Middle frontal gyrus (tissue), 1 donor: ENCODE data around the gene REEP6.
"Not testable (repeated sequence)": the region's sequence is repeated elsewhere in the genome, so short reads cannot be mapped to it uniquely, and the experiment has no call there.

Experiments used
- DNase-seq: peaks from one replicate; pipeline ENCODE4 v3.0.0-alpha.2; 2015; ENCODE audit warnings: low spot score; ENCODE audit errors: extremely low spot score

REEP6 gene

DNA sequence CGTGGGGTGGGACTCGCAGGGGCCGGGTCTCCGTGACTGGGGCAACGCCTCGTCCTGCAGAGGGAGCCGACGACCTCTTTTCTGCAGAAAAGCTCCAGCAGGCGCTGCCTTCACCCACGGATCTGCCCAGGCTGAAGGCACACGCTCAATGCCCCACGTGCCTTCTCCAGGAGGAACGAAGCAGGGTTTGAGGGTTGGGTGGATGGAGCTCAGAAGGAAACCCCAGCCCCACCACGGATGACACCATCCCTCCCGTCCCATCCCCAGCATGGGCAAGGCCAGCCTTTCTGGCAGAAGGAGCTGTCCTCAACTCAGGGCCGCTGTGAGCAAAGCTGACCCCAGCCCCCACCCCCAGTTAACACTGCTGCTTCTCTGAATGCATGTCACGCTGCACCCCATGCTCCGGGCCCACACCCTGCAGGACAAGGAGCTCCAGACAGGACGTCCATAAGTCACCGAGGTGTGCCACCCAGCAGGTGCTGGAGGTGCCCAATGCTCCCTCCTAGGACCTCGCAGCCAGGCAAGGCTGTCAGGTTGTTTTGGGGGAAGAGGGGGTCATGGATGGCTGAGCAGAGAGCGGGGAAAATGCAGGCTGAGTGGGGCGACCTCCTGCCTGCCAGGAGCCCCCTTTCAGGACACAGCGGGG, 19.3 kb upstream of the REEP6 start:
- DNase-seq, result no peak

DNA sequence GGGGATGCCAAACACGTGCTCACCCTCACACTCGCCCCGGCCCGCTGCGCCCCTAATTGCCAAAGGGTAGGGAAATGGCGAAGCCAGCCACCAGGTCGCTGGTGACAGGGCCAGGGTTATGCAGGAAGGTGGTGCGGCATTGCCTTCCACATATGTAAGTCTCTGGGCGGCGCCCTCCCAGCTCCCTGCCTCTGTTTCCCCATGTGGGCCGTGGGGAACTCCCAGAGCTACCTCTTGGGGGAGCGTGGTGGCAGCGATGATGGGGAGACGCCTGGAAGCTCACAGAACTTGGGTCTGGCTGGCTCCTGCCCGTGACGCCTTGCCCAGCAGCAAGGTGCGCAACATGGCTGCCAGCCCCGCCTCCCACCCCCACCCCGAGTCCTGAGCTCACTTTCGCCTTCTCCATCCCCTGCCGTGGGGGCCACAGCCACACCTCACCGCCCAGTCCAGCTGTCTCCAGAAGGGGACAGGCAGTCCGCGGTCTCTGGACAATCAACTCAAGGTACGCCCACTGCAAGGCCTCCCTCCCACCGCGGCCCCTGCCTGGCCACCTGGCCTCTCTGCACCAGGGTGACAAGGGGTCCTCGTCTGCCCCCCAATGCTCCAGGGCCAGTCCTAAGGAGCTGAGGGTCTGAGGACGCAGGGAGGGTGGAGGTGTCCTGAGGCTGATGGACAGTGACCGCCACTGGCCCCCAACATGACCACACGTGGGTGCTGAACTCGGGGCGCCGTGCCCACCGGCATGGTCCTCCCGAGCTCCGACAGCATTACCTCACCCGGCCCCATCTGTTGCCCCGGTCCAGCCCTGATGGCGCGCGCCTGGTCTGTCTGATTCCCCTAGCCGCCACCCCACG, 18.5 kb upstream of the REEP6 start:
- no peak for DNase-seq

DNA sequence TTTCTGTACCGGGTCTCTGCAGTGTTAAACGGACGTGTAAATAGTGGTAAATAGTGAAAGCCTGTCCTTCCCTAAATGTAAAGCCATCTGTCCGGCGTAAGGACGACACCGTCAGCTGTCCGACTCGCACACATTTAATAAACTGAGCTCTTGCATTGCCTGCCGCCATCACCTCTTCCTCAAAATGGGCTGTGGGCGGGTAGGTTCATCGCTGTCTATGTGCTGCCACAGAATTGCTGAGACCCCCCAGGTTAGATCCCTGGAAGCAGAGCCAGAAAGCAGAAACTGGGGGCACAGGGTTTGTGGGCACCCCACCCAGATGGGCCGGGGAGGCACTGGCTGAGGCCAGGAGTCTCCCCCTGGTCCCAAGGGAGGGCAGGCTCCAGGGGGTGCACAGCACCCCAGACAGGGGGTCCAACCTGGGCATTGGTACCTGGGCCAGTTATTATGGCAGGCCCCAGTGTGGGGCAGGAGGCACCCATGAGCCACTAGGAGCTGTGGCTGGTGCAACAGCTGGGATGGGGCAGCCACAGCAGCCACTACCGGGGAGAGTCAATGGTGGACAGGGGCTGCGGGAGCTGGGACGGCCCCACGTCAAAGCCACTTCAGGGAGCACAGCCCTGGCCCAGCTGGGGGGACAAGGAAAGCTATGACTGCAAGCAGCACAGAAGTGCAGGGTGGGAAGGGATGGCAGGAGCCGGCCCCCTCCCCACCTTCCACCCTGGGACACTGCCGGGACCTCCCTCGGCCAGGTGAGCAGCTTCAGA, 17.7 kb upstream of the REEP6 start:
- no peak for DNase-seq

DNA sequence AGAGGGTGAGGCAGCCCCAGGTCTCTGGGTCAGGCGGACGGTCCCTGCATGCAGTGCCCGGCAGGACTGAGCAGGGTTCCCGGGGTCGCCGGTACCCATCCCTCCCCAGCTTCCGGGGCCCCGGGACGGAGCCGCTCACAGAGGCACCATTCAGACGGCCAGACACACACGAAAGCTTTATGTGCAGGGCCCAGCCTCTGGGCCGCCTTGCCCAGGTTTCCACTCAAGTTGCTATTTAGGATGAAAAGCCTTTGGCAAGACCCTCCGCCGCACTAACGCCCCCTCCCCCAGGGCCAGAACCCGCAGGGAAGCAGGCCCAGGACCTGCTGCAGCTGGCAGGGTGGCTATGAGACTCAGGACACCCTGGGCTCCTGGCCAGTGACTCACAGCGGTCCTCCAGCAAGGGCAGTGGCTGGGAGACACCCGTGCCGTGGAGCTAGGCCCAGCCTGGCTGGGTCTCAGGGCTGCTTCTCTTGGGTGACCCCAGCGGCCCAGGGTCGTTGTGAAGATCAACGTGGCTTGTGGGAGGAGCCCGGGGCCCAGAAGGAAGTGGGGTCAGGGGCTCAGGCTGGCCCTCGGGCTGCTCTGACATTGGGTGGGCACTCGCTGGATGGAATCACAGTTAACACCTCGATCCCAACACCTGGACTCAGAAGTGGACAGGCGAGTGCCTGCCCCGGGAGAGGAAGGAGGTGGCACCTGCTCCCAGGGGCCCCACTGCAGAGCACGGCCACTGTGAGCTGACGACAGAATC, 16.8 kb upstream of the REEP6 start:
- no peak for DNase-seq

DNA sequence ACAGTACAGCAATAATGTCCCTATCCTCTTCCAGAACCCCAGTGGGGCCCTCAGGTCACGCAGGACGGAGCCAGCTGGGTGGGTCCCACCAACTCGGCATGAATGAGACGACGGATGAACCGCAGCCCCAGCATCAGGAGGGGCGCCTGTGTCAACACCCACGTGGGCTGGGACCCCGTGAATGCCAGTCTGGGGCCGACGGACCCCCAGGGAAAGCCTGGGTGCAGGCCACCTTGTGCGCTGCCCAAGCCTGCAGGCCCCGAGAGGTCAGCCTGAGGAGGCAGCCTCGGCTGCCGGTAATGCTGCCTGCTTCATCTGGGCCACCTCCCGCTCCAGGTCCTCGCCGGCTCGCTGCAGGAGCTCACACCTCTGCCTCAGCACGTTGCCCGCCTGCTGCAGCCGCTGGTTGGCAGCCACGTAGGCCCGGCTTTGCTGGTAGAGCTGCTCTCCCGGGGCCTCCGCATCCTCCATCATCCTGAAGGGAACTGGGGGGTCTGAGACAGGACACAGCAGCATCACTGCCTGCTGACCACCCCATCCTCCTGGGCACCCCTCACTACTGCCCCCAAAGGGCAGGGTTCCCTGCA, 16.1 kb upstream of the REEP6 start:
- DNase-seq, result no peak

DNA sequence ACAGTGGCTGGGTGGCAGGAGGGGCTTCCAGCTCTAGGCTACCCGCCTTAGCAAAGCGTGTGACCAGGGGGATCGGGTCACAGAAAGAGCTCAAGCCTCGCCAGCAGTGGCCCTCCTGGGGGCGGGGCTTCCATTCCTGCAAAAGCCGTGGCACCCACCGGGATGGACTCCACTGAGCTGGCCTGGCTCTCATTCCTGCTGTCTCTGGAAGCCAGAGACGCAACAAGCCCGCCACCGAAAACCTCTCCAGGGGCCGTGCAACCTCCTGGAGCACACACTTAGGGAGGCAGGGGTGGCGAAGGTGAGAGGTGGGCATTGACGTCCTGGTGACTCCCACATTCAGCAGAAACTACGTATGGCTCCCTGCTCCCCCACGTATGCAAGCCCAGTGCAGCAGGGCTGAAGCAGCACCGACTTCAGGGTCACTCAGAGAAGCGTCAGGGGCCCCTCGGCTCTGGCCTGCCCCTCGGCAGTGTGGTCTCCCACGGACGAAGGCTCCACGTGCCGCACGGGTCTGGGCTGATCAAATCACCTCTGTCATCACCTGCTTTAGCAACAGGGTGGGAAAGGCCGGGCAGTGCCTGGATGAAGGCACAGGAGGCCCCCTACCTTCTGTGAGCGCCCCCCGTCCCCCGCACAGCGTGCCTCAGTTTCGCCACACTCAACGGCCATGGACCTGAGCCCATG, 15.1 kb upstream of the REEP6 start:
- no peak for DNase-seq

DNA sequence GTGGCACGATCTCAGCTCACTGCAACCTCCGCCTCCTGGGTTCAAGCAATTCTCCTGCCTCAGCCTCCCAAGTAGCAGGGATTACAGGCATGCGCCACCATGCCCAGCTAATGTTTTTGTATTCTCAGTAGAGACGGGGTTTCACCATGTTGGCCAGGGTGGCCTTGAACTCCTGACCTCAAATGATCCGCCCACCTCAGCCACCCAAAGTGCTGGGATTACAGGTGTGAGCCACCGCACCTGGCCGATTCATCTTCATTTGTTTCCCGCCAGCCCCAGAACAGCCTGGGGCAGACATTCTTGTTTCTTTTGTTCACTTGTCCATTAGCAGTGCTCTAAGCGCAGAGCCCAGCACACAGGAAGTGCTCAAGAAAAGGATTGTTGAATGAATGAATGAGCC, 13.9 kb upstream of the REEP6 start:
- DNase-seq, result not testable (repeated sequence)

DNA sequence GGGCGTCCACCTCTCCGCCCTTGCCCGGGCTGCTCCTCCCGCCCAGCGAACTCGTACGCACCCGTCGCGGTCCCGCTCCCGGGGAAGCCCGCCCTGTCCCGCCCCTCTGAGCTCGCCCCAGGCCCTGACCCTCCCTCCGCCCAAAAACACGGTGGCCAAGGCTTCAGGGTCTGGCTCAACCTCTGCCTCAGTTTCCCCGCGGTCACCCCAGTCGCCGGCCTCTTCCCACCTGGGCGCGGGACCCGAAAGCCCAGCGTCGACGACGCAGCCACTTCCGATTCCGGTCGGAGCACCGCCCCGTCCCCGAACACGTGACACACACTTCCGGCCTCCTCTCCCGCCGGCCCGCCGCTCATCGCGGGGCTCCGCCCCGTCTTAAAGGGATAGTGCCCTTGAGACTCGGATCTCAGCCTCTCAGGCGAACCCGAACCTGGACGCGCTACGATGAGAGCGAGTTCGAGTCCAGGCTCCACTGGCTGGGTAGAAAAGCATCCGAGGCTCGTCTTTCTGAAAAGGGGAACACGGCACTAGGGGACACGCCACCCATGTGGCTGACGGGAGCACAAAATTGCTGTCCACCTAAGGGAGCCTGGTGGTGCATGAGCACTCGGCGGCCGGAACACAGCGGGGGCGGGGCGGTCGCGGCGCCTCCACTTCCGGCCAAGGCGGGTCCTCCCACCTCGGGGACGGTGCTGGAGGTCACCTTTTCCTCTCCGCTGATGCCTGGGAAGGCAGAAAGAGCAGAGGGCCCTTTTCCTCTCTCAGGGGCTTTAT, 11.9 kb upstream of the REEP6 start, which contains the start of gene C19orf25:
TSS of gene C19orf25 (minus strand) at position 282 of the 774 bp plus-strand sequence. CDS start 312 bp downstream, outside the sequence.
- DNase-seq, result peak; percentile 90

DNA sequence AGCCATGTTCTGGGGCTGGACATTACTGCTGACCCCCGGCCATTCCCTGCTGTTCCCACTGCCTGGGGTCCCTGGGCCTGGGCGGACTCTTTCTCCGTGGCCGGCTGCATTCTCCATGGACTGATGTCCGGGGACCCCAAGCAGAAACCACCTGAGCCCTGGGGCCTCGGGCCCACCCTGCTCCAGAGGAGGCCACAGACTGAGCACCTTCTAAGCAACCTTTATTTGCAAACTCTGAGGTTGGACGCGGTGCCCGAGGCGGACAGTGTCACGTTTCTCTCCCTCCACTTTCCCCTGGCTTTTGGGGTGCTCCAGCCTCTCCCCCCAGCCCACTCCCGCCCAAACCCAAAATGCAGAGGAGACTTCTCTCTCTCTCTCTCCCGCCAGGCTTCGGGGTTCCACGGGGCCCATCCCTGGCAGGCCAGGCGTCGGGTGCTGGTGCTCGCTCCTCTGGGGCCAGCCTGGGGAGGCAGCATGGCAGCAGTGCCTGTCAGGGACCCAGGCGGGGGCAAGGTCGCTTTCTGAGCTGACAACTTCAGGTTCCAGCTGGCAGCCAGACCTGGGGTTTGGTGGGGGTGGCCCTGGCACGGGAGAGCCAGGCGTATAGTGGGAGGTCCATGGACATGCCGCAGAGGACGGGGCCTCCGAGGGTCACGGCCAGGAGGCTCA, 9.6 kb upstream of the REEP6 start:
- DNase-seq, result no peak

DNA sequence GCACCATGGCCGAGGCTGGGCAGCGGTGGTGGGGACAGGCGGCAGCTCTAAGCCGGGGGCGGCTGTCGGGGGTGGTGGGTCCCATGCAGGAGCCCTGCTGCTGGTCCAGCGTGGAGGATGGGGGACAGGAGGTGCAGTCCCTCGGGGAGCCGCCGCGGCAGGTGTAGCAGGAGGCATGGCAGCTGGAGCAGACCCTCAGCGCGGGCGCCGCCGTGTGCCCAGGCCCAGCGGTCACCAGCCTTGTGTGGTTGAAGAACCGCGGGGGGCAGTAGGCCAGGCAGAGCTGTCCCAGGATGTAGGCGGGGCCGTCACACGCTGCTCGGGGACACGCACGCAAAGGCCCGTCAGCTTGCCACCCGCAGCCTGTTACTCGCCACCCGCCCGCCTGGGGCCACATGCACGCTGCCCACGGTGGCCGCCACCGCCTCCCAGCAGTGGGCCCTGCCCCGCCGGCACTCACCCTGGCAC, 9.1 kb upstream of the REEP6 start:
- DNase-seq, result no peak

DNA sequence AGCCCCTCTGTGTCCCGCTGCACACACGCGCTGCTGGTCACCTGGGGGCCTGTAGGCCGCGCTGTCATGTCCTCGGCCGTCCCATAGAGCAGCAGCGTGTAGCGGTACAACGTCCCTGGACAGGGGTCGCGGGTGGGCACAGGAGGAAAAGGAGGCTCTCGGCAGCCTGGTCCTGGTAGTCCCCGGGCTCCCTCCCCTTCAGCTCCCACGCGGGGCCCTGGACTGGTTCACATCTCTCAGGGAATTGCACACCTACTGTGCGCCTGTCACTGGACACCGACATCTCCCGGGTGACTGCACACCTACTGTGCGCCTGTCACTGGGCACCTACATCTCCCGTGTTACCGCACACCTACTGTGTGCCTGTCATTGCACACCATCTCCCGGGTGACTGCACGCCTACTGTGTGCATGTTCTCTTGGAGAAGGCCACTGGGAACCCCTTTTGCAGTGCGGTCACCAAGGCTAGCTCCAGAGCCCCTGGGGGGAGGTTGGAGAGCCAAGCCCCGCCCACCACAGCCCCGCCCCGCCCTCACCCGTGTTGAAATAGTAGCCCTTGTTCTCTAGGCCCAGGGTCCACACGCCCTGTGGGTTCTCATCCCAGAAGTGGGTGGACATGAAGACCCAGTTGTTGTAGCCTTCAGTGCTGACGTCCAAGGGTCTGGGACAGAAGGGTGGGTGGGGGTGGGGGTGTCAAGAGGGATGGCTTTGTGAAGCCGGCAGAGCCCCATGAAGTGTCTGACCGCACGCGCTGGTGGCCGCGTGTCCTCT, 8.4 kb upstream of the REEP6 start:
- DNase-seq, result no peak

DNA sequence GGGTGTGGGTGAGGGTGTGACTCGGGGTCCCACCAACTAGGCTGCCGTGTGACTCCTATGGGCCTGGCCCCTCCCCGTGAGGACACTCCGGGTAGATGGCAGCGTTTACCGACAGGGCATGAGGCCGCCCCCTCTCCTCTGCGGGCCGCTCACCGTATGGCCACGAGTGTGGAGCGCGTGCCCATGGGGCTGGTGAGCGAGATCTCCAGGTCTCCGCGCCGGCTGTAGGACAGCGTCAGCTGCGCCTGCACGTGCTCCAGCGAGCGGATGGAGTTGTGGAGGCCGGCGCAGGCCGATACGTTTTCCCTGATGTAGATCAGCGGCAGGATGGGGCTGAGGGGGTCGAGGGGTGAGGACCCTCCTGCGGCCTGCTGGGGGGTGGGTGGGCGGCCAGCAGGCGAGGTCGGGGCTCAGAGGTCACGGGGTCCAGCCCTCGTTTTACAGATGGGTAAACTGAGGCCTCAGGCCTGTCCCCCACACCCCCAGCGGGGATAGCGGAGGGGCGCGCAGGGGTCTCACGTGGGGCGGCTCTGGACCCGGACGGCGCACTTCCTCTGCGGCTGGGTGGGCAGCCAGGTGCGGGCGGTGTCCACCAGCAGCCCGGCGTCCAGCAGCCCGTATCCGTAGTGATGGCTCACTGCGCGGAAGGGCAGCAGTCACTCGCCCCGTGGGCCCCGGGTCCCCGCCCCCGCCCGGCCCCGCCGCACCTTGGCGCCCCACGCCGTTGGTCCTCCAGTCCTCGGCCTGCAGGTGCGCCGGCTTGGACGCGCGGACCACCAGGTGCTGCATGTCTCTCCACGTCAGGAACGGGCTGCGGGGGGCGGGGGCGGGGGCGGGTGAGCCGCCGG, 7.6 kb upstream of the REEP6 start:
- DNase-seq, result no peak

DNA sequence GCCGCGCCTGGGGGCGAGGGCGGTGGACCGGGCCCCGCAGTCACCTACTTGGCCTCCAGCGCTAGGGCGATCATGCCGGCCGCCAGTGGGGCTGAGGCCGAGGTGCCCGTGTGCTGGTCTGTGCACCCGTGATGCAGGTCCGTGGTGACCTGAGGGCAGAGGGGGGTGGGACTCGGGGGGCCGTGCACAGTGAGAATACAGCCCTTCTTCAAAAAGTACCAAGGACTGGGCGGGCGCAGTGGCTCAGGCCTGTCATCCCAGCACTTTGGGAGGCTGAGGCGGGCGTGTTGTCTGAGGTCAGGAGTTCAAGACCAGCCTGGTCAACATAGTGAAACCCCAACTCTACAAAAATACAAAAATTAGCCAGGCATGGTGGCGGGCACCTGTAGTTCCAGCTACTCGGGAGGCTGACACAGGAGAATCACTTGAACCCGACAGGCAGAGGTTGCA, 7.0 kb upstream of the REEP6 start:
- no peak for DNase-seq

DNA sequence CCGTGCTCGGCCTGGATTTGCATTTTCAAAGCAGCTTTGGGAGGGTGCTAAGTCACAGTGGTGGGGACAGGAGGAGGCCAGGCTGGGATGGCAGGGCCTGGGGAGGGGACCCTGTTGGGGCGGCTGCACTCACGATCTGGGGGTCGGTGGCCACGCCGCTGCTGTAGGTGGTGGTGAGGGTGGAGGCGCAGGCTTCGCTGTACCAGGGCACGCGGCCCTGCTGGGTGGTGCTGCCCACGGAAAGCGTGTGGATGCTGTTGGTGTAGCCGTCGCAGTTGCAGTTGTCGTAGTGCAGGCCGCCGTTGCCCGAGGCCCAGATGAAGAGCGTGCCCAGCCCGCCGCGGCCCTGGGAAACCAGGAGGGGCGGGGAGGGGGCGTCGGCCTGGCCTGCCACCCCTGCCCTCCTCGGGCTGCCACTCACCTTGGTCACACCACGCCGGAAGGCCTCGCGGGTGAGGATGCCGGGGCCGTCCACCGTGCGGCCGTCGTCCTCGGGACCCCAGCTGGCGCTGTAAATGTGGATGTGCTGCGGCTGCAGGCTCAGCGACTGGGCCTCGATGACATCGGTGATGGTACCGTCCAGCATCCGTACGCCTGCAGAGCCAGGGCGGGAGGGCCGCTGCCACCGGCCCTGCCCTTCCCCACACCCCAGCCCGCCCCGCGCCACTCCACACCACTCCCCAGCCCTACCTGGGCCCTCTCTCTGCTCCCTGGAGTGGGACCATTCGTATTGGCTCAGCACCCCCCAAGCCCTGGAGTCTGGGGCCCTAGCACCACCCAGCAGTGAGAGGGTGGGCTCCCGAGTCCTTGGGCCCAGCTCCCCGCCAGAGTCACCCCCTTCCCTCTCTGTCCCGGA, 4.0 kb upstream of the REEP6 start:
- DNase-seq, result no peak

DNA sequence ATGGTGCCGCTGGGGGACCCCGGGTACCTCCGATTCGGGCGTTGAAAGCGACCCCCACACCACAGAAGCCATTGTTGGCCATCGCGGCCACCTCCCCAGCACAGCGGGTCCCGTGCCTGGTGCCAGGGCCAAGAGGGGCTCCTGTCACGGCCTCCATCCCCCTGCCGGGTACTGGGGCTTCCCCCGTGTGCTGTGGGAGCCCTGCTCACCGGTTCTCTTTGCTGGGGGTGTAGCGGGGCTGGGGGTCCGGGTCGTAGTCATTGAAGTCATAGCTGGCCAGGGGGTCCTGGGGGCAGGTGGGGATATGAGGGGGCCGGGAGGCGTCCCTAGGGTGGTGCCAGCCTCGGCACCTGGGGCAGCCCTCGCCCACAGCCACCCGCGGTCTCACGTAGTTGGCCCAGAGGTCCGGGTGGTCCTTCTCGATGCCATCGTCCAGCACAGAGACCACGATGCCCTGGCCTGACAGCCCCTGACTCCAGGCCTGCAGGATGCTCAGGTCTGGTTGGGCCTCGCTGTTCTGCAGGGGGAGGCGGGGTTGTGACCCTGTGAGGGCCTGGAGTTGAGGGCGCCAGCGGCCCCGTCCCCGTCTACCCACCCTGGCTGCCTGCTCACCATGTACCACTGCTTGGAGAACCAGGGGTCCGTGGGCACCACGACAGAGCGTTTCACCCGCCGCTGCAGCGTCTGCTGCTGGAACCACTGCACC, 3.3 kb upstream of the REEP6 start:
- DNase-seq, result no peak

DNA sequence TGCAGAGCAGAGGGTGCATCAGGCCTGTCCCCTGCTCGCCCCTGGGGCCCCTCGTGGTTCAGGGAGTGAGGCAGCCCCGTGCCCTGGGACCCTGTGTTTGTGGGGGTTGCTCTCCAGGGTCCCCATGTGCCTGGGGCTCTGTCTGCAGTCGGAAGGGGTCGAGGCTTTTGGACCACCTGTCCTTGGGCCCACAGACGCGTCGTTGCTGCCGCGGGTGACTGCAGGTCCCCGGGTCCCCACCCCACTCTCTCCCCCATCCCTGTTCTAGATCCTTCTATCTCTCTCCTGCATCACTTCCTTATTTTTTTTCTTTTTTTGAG, 2.7 kb upstream of the REEP6 start:
- DNase-seq, result no peak
